ENCODE data around the gene CGA.

DNA sequence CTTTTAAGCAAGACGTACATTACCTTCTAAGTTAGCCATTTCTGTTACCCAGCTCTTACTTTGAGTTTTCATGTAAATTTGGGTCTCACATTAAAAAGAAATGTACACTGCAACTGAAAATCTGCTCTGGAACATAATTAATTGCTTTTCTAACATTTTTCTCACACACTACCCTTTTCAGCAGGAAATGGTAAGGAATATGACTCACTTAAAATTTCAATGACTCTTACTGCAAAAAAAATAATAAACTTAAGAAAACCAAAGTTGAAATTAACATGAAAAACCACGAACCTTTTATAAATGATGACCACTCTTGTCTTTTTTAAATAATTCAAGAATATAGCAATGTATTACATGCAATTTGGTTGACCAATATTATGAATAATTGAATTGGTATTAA is 1.3 kb downstream of the CGA start:
- TF ChIP-seq, protein P1, sequence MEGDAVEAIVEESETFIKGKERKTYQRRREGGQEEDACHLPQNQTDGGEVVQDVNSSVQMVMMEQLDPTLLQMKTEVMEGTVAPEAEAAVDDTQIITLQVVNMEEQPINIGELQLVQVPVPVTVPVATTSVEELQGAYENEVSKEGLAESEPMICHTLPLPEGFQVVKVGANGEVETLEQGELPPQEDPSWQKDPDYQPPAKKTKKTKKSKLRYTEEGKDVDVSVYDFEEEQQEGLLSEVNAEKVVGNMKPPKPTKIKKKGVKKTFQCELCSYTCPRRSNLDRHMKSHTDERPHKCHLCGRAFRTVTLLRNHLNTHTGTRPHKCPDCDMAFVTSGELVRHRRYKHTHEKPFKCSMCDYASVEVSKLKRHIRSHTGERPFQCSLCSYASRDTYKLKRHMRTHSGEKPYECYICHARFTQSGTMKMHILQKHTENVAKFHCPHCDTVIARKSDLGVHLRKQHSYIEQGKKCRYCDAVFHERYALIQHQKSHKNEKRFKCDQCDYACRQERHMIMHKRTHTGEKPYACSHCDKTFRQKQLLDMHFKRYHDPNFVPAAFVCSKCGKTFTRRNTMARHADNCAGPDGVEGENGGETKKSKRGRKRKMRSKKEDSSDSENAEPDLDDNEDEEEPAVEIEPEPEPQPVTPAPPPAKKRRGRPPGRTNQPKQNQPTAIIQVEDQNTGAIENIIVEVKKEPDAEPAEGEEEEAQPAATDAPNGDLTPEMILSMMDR (IDR thresholded peaks at IDR 0.05; ENCODE audit: poor library complexity, severe bottlenecking): no peak
- TF ChIP-seq EZH2 (IDR thresholded peaks at IDR 0.05; ENCODE audit: borderline replicate concordance, insufficient read depth, low read length, poor library complexity, severe bottlenecking) (no peak), POLR2AphosphoS5 (IDR thresholded peaks at IDR 0.05) (no peak), TAF1 (IDR thresholded peaks at IDR 0.05; ENCODE audit: low read depth) (no peak), EP300 (conservative IDR thresholded peaks at IDR 0.05; ENCODE audit: poor library complexity, severe bottlenecking) (no peak)
